K562 (cell line): ENCODE measurements around the gene UBE2H. TPM values are rescaled to one million over a fixed set of nuclear protein-coding genes. Genes with fewer than 3 reads are reported as not detected.
A peak's percentile ranks its signal among the peaks of the same experiment; 100 is the strongest.

ENCODE experiments used
- ATAC-seq: fragments of 200-7000 bp; cut with Tn5 transposase; 3 replicates; pipeline ENCODE4 v1.9.1; 2020; ENCODE audit warnings: moderate library complexity
- BruUV-seq: library from RNA; stranded (reverse); fragments of 400-500 nt; replicated peaks from 2 replicates; lab custom pipeline; 2021; lab: Mats Ljungman, UMichigan
- CTCF ChIA-PET: fragments of 300-600 bp; formaldehyde crosslinking; extraction: SDS; loops from one replicate; lab custom pipeline; 2021; ENCODE audit warnings: low intra/inter-chr PET ratio; lab: Yijun Ruan, JAX
- POLR2A ChIA-PET: fragments of 300-600, 350-650 bp; sonication (Branson Sonifier 250); formaldehyde crosslinking; extraction: SDS; loops from one replicate; lab custom pipeline; 2021; ENCODE audit warnings: antibody characterized with exemption, inconsistent platforms; lab: Yijun Ruan, JAX
- DNase-seq, 4 experiments: peaks; one replicate each; pipeline versions ENCODE4 v3.0.0 to v3.0.0-alpha.2; 2011 to 2018; ENCODE audit warnings: low spot score in 3 of 4, mixed read lengths in 3 of 4; ENCODE audit errors: extremely low read depth in 1 of 4
- FAIRE-seq: peaks from 2 replicates; lab custom pipeline; 2011; peaks lifted over from hg19 to GRCh38; lab: Jason Lieb, UNC
- H2AFZ ChIP-seq: 2 replicates; pipeline ENCODE4 v1.6.0; 2011; ENCODE audit warnings: low read depth, low read length, control low read depth, inconsistent platforms
- H3K27ac ChIP-seq: fragments of 200-600 bp; 3 replicates; pipeline ENCODE4 v1.8.0; 2011; ENCODE audit warnings: low read depth, mild to moderate bottlenecking, control low read depth, inconsistent platforms, low read length, moderate library complexity, mixed read lengths; ENCODE audit errors: extremely low read depth
- H3K27me3 ChIP-seq, 2 experiments: fragments of 300-600 bp in 1 of 2; 2 replicates in 1 of 2; 3 replicates in 1 of 2; pipeline versions ENCODE4 v1.6.0 to v1.8.0; 2011; ENCODE audit warnings: inconsistent platforms in 2 of 2, low read length in 2 of 2, mild to moderate bottlenecking in 1 of 2, mixed read lengths in 1 of 2, moderate library complexity in 1 of 2; ENCODE audit not compliant: control insufficient read depth in 2 of 2, insufficient read depth in 2 of 2
- H3K36me3 ChIP-seq: fragments of 300-600 bp; 3 replicates; pipeline ENCODE4 v1.8.0; 2011; ENCODE audit warnings: mild to moderate bottlenecking, low read length, inconsistent platforms; ENCODE audit not compliant: control insufficient read depth, insufficient read depth
- H3K4me1 ChIP-seq, 2 experiments: fragments of 200-600 bp in 1 of 2; replicated peaks in 1 of 2; 2 replicates in 1 of 2; 3 replicates in 1 of 2; pipeline versions ENCODE4 v1.5.1 to v1.8.0; 2011; ENCODE audit warnings: inconsistent platforms in 2 of 2, low read length in 2 of 2, mild to moderate bottlenecking in 1 of 2, mixed read lengths in 1 of 2, moderate library complexity in 1 of 2; ENCODE audit not compliant: control insufficient read depth in 2 of 2, insufficient read depth in 2 of 2
- H3K4me2 ChIP-seq: 2 replicates; pipeline ENCODE4 v1.6.1; 2011; ENCODE audit warnings: low read length, control low read depth, inconsistent platforms, mixed read lengths; ENCODE audit not compliant: insufficient read depth
- H3K4me3 ChIP-seq: fragments of 200-600 bp; sonication (generic), shearing (Covaris generic); 2 replicates; pipeline ENCODE4 v1.5.1; 2016; ENCODE audit warnings: control low read depth, inconsistent platforms
- H3K79me2 ChIP-seq: fragments of 200-600 bp; 3 replicates; pipeline ENCODE4 v1.8.0; 2011; ENCODE audit warnings: low read length, inconsistent platforms; ENCODE audit not compliant: control insufficient read depth, insufficient read depth
- H3K9ac ChIP-seq, 2 experiments: 2 replicates each; pipeline versions ENCODE4 v1.6.0 to v1.6.1; 2011; ENCODE audit warnings: low read depth in 2 of 2, low read length in 2 of 2, control low read depth in 1 of 2, inconsistent platforms in 1 of 2, mild to moderate bottlenecking in 1 of 2, mixed read lengths in 1 of 2; ENCODE audit not compliant: insufficient read depth in 1 of 2
- H3K9me1 ChIP-seq: one replicate; pipeline ENCODE4 v1.6.0; 2011; ENCODE audit warnings: inconsistent platforms, mild to moderate bottlenecking, low read length, moderate library complexity; ENCODE audit not compliant: control insufficient read depth, insufficient read depth
- H3K9me3 ChIP-seq: replicated peaks from 2 replicates; pipeline ENCODE4 v1.5.1; 2011; ENCODE audit warnings: low read depth, low read length, inconsistent platforms; ENCODE audit not compliant: control insufficient read depth, insufficient read depth
- H4K20me1 ChIP-seq: replicated peaks from 2 replicates; pipeline ENCODE4 v1.6.1; 2011; ENCODE audit warnings: low read length, inconsistent platforms, mixed read lengths; ENCODE audit not compliant: control insufficient read depth, insufficient read depth
- CBFA2T3 ChIP-seq: fragments of 450-650 bp; IDR thresholded peaks from 2 replicates; pipeline ENCODE4 v1.6.1; 2017
- CBX3 ChIP-seq, 2 experiments: IDR thresholded peaks; 1 replicate in 1 of 2; 2 replicates in 1 of 2; pipeline ENCODE4 v1.6.1; 2012; ENCODE audit warnings: inconsistent platforms in 2 of 2, low read length in 2 of 2, borderline replicate concordance in 1 of 2, control low read depth in 1 of 2
- HCFC1 ChIP-seq: IDR thresholded peaks from 2 replicates; pipeline ENCODE4 v1.6.1; 2012; ENCODE audit warnings: low read depth, low read length, improper control_type of control experiment
- JUND ChIP-seq, 2 experiments: IDR thresholded peaks; 2 replicates in 1 of 2; 3 replicates in 1 of 2; pipeline ENCODE4 v1.6.1; 2011; ENCODE audit warnings: borderline replicate concordance in 2 of 2, low read depth in 2 of 2, low read length in 2 of 2, improper control_type of control experiment in 1 of 2, missing biosample characterization in 1 of 2, missing genetic modification characterization in 1 of 2, missing genetic modification reagents in 1 of 2
- MYNN ChIP-seq, 2 experiments: sonication (generic); formaldehyde crosslinking in 1 of 2; IDR thresholded peaks; 2 replicates each; pipeline versions ENCODE4 v1.5.0 to v1.6.1; 2016 to 2020; ENCODE audit warnings: antibody characterized with exemption in 1 of 2, missing genetic modification reagents in 1 of 2
- SMARCE1 ChIP-seq: fragments of 450-650 bp; IDR thresholded peaks from 2 replicates; pipeline ENCODE4 v1.7.1; 2016; ENCODE audit warnings: mild to moderate bottlenecking
- SNIP1 ChIP-seq: fragments of 450-650 bp; IDR thresholded peaks from 2 replicates; pipeline ENCODE4 v1.7.1; 2017; ENCODE audit warnings: low read depth, mild to moderate bottlenecking
- STAG1 ChIP-seq: sonication (generic); formaldehyde crosslinking; IDR thresholded peaks from 2 replicates; pipeline ENCODE4 v1.5.0; 2020; ENCODE audit warnings: missing genetic modification reagents, borderline replicate concordance
- THRAP3 ChIP-seq: fragments of 450-650 bp; IDR thresholded peaks from 2 replicates; pipeline ENCODE4 v1.6.1; 2016; ENCODE audit warnings: mild to moderate bottlenecking, inconsistent platforms, borderline replicate concordance
- ZBTB40 ChIP-seq, 2 experiments: fragments of 450-650 bp in 1 of 2; sonication (generic) in 1 of 2; formaldehyde crosslinking in 1 of 2; IDR thresholded peaks; 2 replicates each; pipeline versions ENCODE4 v1.7.1 to v1.9.0; 2016 to 2022; ENCODE audit warnings: inconsistent platforms in 1 of 2, mild to moderate bottlenecking in 1 of 2, missing genetic modification reagents in 1 of 2
- WGBS: fragments of 100-300 bp; shearing (Covaris generic); methylation state at CpG from one replicate; pipeline ENCODE4 v1.1.6; 2016; ENCODE audit warnings: low coverage, mixed read lengths; ENCODE audit not compliant: insufficient coverage; ENCODE audit errors: missing lambda C conversion rate; 5-methylcytosine and 5-hydroxymethylcytosine counted together
- in situ Hi-C: fragments of 300-500 bp; cut with MboI; formaldehyde crosslinking; loops from 4 replicates; pipeline ENCODE4 v1.15.0; 2018; ENCODE audit warnings: inconsistent platforms, mixed read lengths
- intact Hi-C: fragments of 100-400 bp; cut with micrococcal nuclease; formaldehyde crosslinking; loops from 2 replicates; pipeline ENCODE4 v1.14.2; 2022
- polyA plus RNA-seq, 8 experiments: library from polyadenylated mRNA; depleted of rRNA in 4 of 8; stranded (reverse) in 5 of 8; unstranded in 3 of 8; fragments of >200 nt; fragmentation: Nextera tagmentation in 2 of 8; fragmentation: Illumina TruSeq in 1 of 8; extraction: Ambion mirVana in 2 of 8; extraction: Trizol in 1 of 8; gene quantifications; 2 replicates each; pipeline versions ENCODE4 v1.2.1 to v1.2.3, GENCODE V29; 2011 to 2014; ENCODE audit warnings: inconsistent platforms in 1 of 8, missing spikeins in 1 of 8
- total RNA-seq, 7 experiments: library from RNA; depleted of rRNA in 6 of 7; stranded (reverse); fragments of >200 nt in 6 of 7; fragmentation: Illumina TruSeq in 2 of 7; extraction: Trizol in 2 of 7; gene quantifications; 2 replicates each; pipeline versions ENCODE4 v1.2.1 to v1.2.3, GENCODE V29; 2011 to 2021; ENCODE audit warnings: low replicate concordance in 1 of 7

UBE2H gene
- total and polyA plus RNA-seq, 9 of the 15 experiments (the other 6 are each of a cell fraction or from before 2014, with no cell fraction given), result 6.3 to 33.0 (median 13.3) TPM

- Histone ChIP-seq H3K9me1 (no peaks in the 10 kb centered on the region), H3K4me3 (peak overlapping the region; percentile 69), H4K20me1 (peaks cover 4% of the 10 kb centered on the region; the same call in 1 of the 2 replicates), H3K4me1 (peaks cover 46 to 57% of the 10 kb centered on the region in 2 experiments), H3K79me2 (peaks cover 21% of the 10 kb centered on the region), H3K27me3 (no peaks in the 10 kb centered on the region), H3K9me3 (no peaks in the 10 kb centered on the region), H3K36me3 (no peaks in the 10 kb centered on the region), H3K9ac (peak overlapping the region; percentile 78 to 96; a peak in 3 of 4 replicates), H3K4me2 (peak overlapping the region; percentile 87), H3K27ac (peak overlapping the region; percentile 74; the same call in 2 of the 3 replicates), H2AFZ (peak overlapping the region; percentile 84)
- ATAC-seq, result peak; percentile 10
- in situ Hi-C loops, result no loop called here
- peak; percentile 57 for FAIRE-seq
- intact Hi-C loops, result loop anchor here (2.0 to 5.0 kb wide), 3 partner anchors 71 to 121 kb away; no protein-coding TSS in a partner anchor
- ChIA-PET CTCF (no interaction called here), POLR2A (interaction anchor here (0.6 to 2.3 kb wide), 19 partner anchors 8 to 1120 kb away, joined by 3 to 7 read pairs (median 4); no protein-coding TSS in a partner anchor)
- DNase-seq, result peak; percentile 42 to 76 (median 52)
- WGBS, result 4% methylated on average over 8 of the region's 8 CpGs
- TSS peak; percentile 45 for BruUV-seq
- TF ChIP-seq SNIP1, result no peak
- peak; percentile 49; the same call in 1 of the 2 replicates for TF ChIP-seq JUND (IDR thresholded peaks at IDR 0.05; ENCODE audit: borderline replicate concordance, low read depth, low read length)
- TF ChIP-seq JUND (tag; IDR thresholded peaks at IDR 0.05; ENCODE audit: borderline replicate concordance, low read depth, low read length), result no peak; the same call in 2 of the 3 replicates
- TF ChIP-seq HCFC1, result 0 out of 2 replicates have a peak, but pooled peaks have one; percentile 20
- peak; percentile 71 for TF ChIP-seq CBFA2T3
- 0 out of 2 replicates have a peak, but pooled peaks have one; percentile 42 for TF ChIP-seq ZBTB40 (IDR thresholded peaks at IDR 0.05)
- no peak for TF ChIP-seq ZBTB40 (CRISPR knock-in tag; IDR thresholded peaks at IDR 0.05)
- 0 out of 3 replicates have a peak, but pooled peaks of 1 of the 2 experiments have one; percentile 15 for TF ChIP-seq CBX3 (IDR thresholded peaks at IDR 0.05; ENCODE audit: borderline replicate concordance in 1 of 2, low read length in 2 of 2)
- peak; percentile 56; the same call in 1 of the 2 replicates for TF ChIP-seq MYNN (IDR thresholded peaks at IDR 0.05)
- no peak for TF ChIP-seq MYNN (CRISPR knock-in tag; IDR thresholded peaks at IDR 0.05)
- peak; percentile 72; the same call in 1 of the 2 replicates for TF ChIP-seq THRAP3
- TF ChIP-seq STAG1 (CRISPR knock-in tag), result 0 out of 2 replicates have a peak, but pooled peaks have one; percentile 10
- TF ChIP-seq SMARCE1, result peak; percentile 58; the same call in 1 of the 2 replicates
Measured at GRCh38 chr7:129951226-129952085, 1.3 kb downstream of the UBE2H start.
